Measurements from ENCODE around the gene CLGN. TPM values are rescaled to one million over a fixed set of nuclear protein-coding genes. Genes with fewer than 3 reads are reported as not detected.

CLGN gene
- total and polyA plus RNA-seq, 12 donors: 21.6 to 125 (median 66.9) TPM

DNA sequence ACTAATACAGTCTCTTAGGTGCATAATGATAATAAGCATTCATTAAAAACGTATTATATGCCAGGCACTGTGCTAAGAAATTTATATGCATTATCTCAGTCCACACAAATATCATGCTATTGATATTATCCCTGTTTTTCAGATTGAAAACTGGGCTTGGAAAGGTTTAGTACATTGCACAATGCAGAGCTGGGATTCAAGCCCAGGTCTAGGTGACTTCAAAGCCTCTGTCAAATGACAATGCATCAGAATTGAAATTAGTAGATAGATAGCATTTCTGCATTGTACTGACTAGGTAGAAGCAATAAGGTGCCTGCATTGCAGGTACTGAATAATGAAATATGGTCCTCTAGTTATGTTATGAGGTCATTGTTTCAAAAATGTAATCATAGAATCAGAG, 72.2 kb downstream of the CLGN start:
- intact Hi-C loops (cut with DNase I): loop anchor here in 2 of 10 donors (5.0 to 10.0 kb wide), 2 partner anchors 497 to 500 kb away; no protein-coding TSS in a partner anchor

DNA sequence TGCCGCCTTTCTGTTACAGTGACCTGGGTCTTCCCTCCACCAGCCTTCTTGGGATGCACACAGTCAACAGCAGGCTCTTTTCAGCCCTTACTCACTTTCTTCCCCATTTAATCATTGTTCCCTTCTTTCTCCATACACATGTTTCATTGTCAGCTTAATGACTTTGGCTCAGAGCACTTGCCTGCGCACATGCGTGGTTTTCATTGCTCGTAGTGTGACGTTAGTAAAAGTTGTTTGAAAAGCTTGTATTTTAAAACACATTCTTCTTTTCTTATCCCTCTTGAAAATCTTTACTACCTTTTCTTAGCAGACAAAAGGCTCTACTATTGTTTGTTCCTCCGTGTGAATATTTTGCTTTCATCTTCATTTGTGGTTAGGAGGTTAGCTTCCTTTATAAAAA, 73.7 kb downstream of the CLGN start:
- Histone ChIP-seq H3K27ac (no peak overlapping the region), H3K4me1 (no peaks in the 10 kb centered on the region), H3K36me3 (no peaks in the 10 kb centered on the region), H3K9me3 (no peaks in the 10 kb centered on the region), H3K4me3 (no peak overlapping the region), H3K27me3 (peaks cover 0 to 11% (median 0%) of the 10 kb centered on the region in 7 donors)
- no peak for ATAC-seq
- DNase-seq: no peak
- intact Hi-C loops (cut with DNase I): loop anchor here in 1 of 10 donors (10.0 kb wide), 1 partner anchor 501 kb away; no protein-coding TSS in a partner anchor
- 83 to 88% methylated on average over 6 of the region's 6 CpGs for WGBS, 2 donors
- TF ChIP-seq, protein P1, sequence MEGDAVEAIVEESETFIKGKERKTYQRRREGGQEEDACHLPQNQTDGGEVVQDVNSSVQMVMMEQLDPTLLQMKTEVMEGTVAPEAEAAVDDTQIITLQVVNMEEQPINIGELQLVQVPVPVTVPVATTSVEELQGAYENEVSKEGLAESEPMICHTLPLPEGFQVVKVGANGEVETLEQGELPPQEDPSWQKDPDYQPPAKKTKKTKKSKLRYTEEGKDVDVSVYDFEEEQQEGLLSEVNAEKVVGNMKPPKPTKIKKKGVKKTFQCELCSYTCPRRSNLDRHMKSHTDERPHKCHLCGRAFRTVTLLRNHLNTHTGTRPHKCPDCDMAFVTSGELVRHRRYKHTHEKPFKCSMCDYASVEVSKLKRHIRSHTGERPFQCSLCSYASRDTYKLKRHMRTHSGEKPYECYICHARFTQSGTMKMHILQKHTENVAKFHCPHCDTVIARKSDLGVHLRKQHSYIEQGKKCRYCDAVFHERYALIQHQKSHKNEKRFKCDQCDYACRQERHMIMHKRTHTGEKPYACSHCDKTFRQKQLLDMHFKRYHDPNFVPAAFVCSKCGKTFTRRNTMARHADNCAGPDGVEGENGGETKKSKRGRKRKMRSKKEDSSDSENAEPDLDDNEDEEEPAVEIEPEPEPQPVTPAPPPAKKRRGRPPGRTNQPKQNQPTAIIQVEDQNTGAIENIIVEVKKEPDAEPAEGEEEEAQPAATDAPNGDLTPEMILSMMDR (IDR thresholded peaks at IDR 0.05): no peak

More for the DNA sequence above, 72.2 kb downstream of the CLGN start:
- TF ChIP-seq, protein P1 (IDR thresholded peaks at IDR 0.05): no peak
- H3K4me3 ChIP-seq: no peak overlapping the region
- H3K4me1 ChIP-seq: peaks cover 0 to 7% (median 0%) of the 10 kb centered on the region in 9 donors
- H3K27ac ChIP-seq: no peak overlapping the region
- no peak for DNase-seq
- WGBS, 2 donors: 82 to 83% methylated on average over 1 of the region's 1 CpG
- no peaks in the 10 kb centered on the region for H3K36me3 ChIP-seq
- H3K9me3 ChIP-seq: no peaks in the 10 kb centered on the region
- ATAC-seq: no peak
- peaks cover 0 to 7% (median 0%) of the 10 kb centered on the region in 7 donors for H3K27me3 ChIP-seq

DNA sequence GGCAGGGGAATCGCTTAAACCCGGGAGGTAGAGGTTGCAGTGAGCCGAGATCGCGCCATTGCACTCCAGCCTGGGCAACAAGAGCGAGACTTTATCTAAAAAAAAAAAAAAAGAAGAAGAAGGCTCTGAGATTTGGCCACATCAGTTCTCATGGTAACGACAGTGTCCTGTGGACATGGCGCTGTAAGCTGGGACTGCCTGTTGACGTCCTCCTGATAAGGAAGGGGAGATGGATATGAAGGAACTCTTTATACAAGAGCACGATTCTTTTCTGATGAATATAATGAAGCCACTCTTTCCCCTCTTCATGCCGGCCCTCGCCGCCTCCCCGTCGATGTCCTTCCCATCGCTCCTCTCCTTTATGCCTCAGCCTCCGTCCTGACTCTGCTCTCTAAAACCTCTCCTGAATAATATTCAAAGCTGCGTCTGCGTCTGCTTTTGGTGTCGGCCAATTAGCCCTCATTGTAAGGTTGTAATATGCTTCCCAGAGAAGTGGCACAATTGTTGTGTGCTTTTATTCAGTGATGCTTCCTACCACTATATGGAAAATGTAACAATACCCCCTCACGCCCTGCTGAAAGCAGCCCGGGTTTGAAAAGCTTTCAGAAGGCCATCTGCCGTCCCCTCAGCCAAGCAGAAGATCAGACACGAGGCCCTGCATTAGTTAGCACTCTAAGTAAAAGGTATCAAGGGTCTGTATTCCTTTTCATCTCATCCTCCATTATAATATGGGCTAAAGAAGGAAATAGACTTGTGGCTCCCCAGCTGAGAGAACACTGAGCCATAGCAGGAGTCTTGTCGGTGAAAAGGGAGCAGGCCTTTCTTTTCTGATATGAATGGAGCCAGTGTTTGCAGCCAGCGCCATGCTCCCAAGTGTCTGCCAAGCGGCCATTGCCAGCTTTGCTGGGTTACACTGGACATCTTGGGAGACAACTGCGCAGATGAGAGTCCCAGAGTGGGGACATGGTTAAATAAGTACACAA, 76.1 kb downstream of the CLGN start:
- H3K4me1 ChIP-seq: no peaks in the 10 kb centered on the region
- DNase-seq (no peak), ATAC-seq (no peak)
- H3K27me3 ChIP-seq: peaks cover 0 to 13% (median 0%) of the 10 kb centered on the region in 7 donors
- H3K4me3 ChIP-seq: no peak overlapping the region
- intact Hi-C loops (cut with DNase I): loop anchor here in 1 of 10 donors (10.0 kb wide), 1 partner anchor 503 kb away; no protein-coding TSS in a partner anchor
- TF ChIP-seq, protein P1 (IDR thresholded peaks at IDR 0.05): no peak
- WGBS, 2 donors: 70 to 78% methylated on average over 28 of the region's 28 CpGs
- no peaks in the 10 kb centered on the region for H3K9me3 ChIP-seq
- no peaks in the 10 kb centered on the region for H3K36me3 ChIP-seq
- H3K27ac ChIP-seq: no peak overlapping the region

DNA sequence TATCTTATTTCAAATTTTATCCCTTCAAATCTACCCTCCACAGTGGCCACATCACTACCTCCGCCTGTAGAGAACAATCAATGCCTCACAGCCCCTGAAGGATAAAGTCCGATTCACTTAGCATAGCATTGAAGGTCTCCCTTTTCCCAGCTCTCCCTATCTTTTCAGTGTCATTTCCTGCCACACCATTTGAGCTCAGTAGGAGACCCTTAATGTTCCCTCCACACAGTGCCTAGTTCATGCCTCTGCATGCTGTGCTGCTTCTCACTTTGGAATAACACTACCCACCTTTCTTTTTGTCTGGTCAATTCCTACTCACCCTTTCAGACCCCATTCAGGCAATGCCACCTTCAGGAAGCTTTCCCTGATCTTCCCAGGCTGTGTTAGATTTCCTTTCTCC, 77.6 kb downstream of the CLGN start:
- no peak overlapping the region for H3K27ac ChIP-seq
- TF ChIP-seq, protein P1 (IDR thresholded peaks at IDR 0.05): no peak
- intact Hi-C loops (cut with DNase I): loop anchor here in 2 of 10 donors (5.0 to 10.0 kb wide), 2 partner anchors 47 to 505 kb away; no protein-coding TSS in a partner anchor
- ATAC-seq: no peak
- H3K27me3 ChIP-seq: peaks cover 0 to 13% (median 0%) of the 10 kb centered on the region in 7 donors
- no peak for DNase-seq
- no peaks in the 10 kb centered on the region for H3K9me3 ChIP-seq
- H3K36me3 ChIP-seq: no peaks in the 10 kb centered on the region
- no peaks in the 10 kb centered on the region for H3K4me1 ChIP-seq
- no peak overlapping the region for H3K4me3 ChIP-seq
- WGBS, 2 donors: 72 to 78% methylated on average over 2 of the region's 2 CpGs
